ENCODE measurements around the gene TTLL10.

TTLL10 gene

GRCh38 chr1:1206376-1206965 is 32.8 kb downstream of the TTLL10 start, which contains the start of gene TNFRSF18:
TSS of gene TNFRSF18 (minus strand) at chr1:1206592. CDS start at chr1:1206571, 21 bp downstream.
- no peak for DNase-seq (ENCODE audit: low read depth)

- no peak for DNase-seq (ENCODE audit: low read depth)
Measured at GRCh38 chr1:1206966-1207531, 33.4 kb downstream of the TTLL10 start.

DNA sequence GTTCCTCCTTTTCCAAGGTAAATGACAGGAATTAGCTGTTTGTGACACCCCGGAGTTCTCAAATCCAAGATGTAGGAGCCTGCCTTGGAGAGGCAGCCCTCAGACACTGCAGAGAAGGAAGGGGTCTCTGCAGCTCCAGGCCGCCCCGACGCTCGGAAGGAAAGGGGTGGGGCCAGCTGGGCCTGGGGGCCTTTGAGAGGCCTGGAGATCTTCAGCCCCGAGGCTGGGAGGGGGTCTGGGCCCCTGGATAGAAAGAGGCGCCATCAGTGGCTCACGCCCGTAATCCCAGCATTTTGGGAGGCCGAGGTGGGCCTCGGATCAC is 33.9 kb downstream of the TTLL10 start:
- no peak for DNase-seq (ENCODE audit: low read depth)

GRCh38 chr1:1208713-1209433 is 35.2 kb downstream of the TTLL10 start:
- peak; percentile 37 for DNase-seq (ENCODE audit: low read depth)

GRCh38 chr1:1210726-1211540 is 37.3 kb downstream of the TTLL10 start:
- DNase-seq (ENCODE audit: low read depth): no peak

DNA sequence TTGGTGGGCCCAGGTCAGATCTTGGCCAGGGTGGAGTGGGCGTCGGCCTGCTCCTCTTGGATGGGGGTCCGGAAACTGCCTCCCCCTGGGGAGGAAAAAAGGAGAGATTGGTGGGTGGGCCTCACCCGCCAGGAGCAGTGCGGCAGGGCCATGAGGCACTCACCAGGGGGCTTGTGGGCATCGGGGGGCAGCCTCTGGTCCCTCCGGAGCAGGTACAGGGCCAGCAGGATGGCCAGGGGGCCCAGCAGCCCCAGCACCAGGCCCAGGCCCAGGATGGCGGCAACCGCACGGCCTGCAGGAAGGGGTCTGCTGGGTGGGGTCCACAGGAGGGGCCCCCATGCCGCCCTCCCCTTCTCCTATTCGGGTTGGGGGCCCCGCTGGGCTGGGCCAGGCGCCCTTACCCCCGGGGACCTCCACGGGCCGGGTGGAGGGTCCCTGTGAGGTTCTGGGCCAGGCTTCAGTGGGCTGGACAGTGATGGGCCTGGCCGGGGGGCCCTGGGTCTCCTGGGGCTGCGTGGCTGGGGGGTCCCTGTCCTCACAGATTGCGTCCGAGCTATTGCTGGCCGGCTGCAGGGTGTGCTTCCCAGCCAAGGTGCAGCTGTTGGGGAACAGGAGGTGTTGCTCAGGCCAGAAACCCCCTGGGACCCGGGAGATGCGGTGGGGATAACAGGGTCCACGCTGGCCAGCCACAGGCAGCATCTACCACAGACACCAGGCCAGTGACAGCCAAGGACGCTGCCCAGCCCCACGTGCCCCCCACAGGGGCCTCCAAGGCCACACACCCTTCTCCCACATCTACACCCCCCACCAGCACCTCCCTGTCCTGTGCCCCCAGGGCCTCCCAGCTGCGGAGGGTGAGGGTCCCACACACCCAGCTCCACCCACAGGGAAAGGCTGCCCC is 38.1 kb downstream of the TTLL10 start:
- no peak for DNase-seq (ENCODE audit: low read depth)

DNA sequence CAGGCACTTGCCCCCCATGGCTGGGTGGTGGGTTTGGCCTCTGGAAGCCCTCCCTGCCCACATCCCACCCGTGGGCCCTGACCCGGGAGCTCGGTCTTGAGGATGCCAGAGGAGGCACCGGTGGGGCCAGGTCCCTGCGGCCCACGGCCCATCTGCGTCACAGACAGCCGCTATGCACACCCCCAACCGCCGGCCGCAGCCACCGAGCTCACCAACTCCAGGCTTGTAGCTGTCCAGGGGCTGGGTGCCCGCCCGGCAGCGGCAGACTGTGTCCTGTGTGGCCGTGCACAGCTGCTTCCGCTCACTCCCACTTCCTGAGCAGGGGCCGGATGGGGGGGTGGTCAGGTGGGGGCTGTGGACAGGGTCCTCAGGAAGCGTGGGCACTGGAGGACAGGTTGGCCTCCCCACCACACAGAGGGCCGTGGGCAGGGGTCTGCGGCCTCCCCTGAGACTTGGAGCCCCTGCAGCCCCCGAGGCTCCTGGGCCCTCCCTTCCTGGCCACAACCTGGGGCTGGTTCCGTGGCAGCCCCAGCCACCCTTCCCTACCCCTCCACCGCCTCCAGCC is 39.2 kb downstream of the TTLL10 start:
- peak; percentile 35 for DNase-seq (ENCODE audit: low read depth)

DNA sequence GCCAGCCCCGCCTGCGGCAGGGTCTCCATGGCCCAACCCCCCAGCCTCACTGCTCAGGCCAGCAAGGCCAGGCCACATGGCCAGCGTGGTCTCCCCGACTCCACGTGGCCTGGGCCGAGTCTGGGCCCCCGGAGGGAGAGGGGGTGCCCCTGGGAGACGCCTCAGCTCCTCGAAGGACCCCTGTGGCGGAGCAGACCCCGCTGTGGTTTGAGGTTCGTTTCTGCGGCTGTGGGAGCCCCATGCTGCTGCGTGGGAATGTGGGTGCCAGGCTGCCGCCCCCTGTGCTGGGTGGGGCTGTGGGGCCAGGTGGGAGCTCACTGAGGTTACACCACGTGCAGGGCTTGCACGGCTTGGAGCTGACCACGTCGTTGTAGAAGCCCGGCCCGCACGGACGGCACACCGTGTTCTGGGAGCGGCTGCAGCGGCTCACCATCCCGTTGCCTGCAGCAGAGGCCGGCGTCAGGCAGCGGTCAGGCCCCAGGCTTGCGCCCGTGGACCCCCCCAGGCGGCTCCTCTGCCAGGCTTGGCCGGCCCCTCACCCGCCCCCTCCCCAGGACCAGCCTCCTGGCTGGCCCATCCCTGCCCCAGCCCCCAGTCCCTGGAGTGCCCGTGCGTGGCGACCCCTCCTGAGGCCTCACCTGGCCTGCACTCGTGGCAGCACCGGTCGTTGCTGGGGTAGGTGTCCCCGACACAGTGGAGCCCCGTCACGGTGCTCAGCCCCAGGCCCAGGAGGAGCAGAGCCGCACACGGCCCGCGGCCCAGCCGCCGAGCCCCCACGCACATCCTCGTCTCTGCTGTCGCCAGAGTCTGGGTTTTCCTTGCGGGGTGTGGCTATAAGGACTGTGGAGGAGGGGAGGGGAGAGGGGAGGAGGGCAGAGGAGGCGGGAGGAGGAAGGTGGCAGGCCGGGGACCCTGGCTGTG is 39.9 kb downstream of the TTLL10 start, which contains the start of gene TNFRSF4:
TNFRSF4 (minus strand) TSS at position 809 of the 921 bp plus-strand sequence; CDS start at position 783, 26 bp downstream.
- DNase-seq (ENCODE audit: low read depth): no peak

- no peak for DNase-seq (ENCODE audit: low read depth)
Measured at GRCh38 chr1:1215080-1215676, 41.5 kb downstream of the TTLL10 start.

DNA sequence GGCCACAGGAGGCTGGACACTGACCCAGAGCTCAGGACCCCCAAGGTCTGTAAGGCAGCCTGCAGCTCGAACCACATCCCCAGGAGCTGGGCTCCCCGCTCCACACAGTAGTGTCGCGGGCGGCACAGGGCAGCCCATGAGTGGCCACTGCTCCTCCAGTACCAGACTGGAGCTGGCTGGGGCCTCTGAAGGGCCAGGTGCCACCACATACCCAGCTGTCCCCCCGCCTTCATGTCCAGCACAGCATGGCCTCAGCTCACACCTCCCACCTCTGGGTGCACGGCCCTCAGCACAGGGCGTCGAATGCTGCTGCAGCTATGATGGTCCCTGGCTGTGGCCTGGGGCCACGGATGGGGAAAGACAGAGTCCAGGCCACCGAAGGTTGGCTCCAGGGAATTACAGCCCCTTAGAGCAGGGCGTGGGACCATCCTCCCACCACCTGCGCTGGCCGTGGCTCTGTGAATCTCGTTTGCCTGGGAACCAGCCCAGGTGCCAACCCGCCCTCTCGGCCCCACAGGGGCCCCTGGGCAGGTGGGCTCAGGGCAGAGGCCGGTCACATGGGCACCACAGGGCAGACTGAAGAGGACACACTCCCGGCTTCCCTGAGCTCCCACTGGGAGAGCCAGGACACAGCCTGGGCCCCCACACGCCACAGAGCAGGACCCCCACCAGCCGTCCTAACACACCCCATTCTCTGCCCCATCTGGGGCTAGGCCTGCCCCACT is 42.4 kb downstream of the TTLL10 start:
- no peak for DNase-seq (ENCODE audit: low read depth)

DNA sequence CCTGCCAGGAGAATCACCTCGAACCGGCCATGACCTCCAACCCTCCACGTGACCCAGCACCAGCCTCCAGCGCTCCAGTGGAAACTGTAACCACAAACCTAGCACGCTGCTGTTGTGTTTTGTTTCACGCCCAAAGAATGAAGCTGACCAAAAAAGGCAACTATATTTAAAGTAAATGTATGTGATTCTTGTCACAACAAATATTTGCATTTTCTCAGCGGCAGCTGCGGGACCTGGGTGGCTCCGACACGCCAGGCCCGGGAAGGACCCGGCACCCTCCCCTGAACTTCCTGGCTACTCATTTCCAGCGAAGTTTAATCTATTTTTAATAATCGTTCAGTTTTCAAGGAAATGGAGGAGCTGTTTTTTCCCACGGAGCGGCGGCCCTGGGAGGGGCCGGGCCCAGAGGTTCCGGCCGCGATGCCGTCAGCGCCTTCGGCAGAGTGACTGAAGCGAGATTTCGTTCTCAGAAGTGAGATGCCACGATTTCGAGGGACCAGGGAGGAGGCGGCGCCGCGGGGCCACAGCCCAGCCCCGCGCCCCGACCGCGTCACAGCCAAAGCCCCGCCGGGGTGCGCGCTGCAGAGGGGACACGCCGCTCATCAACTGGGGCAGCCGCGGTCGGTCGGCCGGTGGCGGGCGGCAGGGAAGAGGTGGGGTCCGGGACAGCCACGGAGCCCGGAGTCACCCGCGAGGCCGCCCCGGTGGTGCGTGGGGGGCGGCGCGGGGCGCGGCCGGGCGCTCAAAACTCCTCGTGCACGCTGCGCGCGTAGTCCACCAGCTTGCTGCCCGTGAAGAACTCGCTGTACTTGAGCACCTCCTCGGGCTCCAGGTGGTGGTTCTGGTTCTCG is 43.3 kb downstream of the TTLL10 start:
- no peak for DNase-seq (ENCODE audit: low read depth)

- peak; percentile 37 for DNase-seq (ENCODE audit: low read depth)
Measured at GRCh38 chr1:1217621-1218523, 44.2 kb downstream of the TTLL10 start.

DNA sequence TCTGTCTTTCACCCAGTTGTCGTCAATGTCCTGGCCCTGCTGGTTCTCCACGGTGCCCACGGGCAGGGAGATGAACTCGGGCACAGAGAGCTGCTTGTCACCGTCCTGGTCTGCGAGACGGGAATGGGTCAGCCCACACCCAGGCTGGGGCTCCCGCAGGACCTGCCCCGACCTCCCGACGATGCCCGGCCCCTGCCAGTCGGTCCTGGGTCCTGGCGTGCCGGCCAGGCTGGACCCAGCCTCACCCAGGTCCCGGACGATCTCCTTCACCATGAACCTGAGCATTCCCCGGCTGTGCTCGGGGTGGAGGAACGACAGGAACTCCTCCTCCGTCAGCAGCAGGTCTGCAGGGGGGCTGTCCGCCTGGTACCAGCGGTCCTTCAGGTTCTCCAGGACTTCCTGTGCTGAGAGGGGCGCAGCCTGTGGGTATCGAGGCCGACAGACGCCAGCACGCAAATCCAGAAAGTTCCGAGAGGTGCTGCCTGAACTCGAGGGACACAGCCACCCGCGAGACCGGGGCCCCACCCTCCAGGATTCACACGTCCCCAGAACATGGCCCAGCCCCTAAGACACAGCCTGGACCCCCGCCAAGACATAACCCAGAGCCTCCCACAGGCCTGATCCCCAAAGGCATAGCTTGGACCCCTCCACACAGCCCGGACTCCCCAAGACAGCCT is 45.0 kb downstream of the TTLL10 start:
- no peak for DNase-seq (ENCODE audit: low read depth)

GRCh38 chr1:1219341-1219740 is 45.7 kb downstream of the TTLL10 start:
- DNase-seq (ENCODE audit: low read depth): no peak

DNA sequence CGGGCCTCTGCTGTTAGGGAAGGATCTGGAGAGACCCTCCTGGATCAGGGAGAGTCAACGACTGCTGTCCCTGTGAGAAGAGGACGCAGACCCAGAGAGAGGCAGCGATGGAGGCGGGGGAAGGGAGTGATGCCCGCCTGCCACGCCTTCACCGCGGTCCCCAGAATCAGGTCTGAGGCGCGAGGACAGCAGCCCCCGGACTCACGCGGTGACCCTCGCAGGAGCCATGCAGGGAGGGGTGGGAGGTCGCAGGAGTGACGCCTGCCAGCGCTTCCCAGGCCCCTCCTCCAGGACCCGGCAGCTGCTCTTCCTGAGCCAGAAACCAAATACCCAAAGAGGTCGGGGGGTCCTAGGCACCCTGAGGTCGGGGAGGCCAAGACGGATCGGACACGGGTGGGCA is 46.5 kb downstream of the TTLL10 start:
- no peak for DNase-seq (ENCODE audit: low read depth)

GRCh38 chr1:1221887-1222574 is 48.4 kb downstream of the TTLL10 start:
- no peak for DNase-seq (ENCODE audit: low read depth)
